Measurements from ENCODE around the gene KCNF1. TPM values are rescaled to one million over a fixed set of nuclear protein-coding genes. Genes with fewer than 3 reads are reported as not detected.

KCNF1 gene
- total RNA-seq, 2 experiments from 2014 or later, result not detected

GRCh38 chr2:10961490-10961875, 49.7 kb downstream of the KCNF1 start:
- Histone ChIP-seq H3K36me3 (ENCODE audit: insufficient read depth, low read length) (no peaks in the 10 kb centered on the region), H4K20me1 (ENCODE audit: insufficient read depth, low read length) (no peaks in the 10 kb centered on the region; the same call in 1 of the 2 replicates), H3K9me2 (ENCODE audit: insufficient read depth, low read length) (no peaks in the 10 kb centered on the region), H3K9me3 (ENCODE audit: low read length) (no peaks in the 10 kb centered on the region), H3K27ac (ENCODE audit: low read depth, low read length, poor library complexity, severe bottlenecking) (no peak overlapping the region), H3K79me2 (ENCODE audit: insufficient read depth, low read depth, low read length) (no peaks in the 10 kb centered on the region), H2AFZ (ENCODE audit: low read length) (no peak overlapping the region), H3K4me3 (ENCODE audit: low read depth, low read length, poor library complexity, severe bottlenecking) (no peak overlapping the region), H3K4me2 (ENCODE audit: low read length) (no peak overlapping the region), H3K4me1 (ENCODE audit: insufficient read depth, low read length, poor library complexity, severe bottlenecking) (no peaks in the 10 kb centered on the region)
- intact Hi-C loops (cut with micrococcal nuclease; ENCODE audit: unreplicated experiment), result no loop called here
- DNase-seq (ENCODE audit: low spot score), result no peak
- TF ChIP-seq EZH2phosphoT487 (IDR thresholded peaks at IDR 0.05; ENCODE audit: borderline replicate concordance, low read depth, low read length), result no peak
- TF ChIP-seq, protein P1, sequence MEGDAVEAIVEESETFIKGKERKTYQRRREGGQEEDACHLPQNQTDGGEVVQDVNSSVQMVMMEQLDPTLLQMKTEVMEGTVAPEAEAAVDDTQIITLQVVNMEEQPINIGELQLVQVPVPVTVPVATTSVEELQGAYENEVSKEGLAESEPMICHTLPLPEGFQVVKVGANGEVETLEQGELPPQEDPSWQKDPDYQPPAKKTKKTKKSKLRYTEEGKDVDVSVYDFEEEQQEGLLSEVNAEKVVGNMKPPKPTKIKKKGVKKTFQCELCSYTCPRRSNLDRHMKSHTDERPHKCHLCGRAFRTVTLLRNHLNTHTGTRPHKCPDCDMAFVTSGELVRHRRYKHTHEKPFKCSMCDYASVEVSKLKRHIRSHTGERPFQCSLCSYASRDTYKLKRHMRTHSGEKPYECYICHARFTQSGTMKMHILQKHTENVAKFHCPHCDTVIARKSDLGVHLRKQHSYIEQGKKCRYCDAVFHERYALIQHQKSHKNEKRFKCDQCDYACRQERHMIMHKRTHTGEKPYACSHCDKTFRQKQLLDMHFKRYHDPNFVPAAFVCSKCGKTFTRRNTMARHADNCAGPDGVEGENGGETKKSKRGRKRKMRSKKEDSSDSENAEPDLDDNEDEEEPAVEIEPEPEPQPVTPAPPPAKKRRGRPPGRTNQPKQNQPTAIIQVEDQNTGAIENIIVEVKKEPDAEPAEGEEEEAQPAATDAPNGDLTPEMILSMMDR (conservative IDR thresholded peaks at IDR 0.05; ENCODE audit: low read length), result no peak
- ChIA-PET CTCF (ENCODE audit: unreplicated experiment) (no interaction called here), POLR2A (no interaction called here)
- BruUV-seq (replicated peaks), result no TSS peak

DNA sequence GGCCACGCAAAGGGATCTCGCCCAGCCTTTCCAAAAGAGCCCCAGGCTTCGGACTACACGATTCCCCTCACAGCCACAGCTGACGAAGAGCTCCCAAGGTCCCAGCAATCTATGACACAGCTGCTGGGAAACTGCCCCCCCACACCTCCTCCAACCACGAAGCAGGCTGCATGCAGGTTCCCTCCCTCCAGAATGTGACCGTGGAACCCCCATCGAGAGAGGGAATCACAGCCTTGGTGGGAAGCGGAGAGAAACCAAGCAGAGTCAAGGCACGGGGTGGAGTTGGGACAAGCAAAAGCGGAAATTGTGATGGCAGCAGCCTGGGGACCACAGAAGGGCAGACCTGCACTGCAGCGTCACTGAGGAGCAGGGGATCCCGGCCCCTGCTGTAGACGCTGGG, 50.3 kb downstream of the KCNF1 start:
- BruUV-seq (replicated peaks), result no TSS peak
- no peak overlapping the region for H3K4me2 ChIP-seq (ENCODE audit: low read length)
- no peak for DNase-seq (ENCODE audit: low spot score)
- intact Hi-C loops (cut with micrococcal nuclease; ENCODE audit: unreplicated experiment), result no loop called here
- no peaks in the 10 kb centered on the region for H3K9me2 ChIP-seq (ENCODE audit: insufficient read depth, low read length)
- H3K36me3 ChIP-seq (ENCODE audit: insufficient read depth, low read length), result no peaks in the 10 kb centered on the region
- no peaks in the 10 kb centered on the region for H3K4me1 ChIP-seq (ENCODE audit: insufficient read depth, low read length, poor library complexity, severe bottlenecking)
- no peak for TF ChIP-seq EZH2phosphoT487 (IDR thresholded peaks at IDR 0.05; ENCODE audit: borderline replicate concordance, low read depth, low read length)
- TF ChIP-seq, protein P1 (conservative IDR thresholded peaks at IDR 0.05; ENCODE audit: low read length), result no peak
- H3K27ac ChIP-seq (ENCODE audit: low read depth, low read length, poor library complexity, severe bottlenecking), result no peak overlapping the region
- H4K20me1 ChIP-seq (ENCODE audit: insufficient read depth, low read length), result no peaks in the 10 kb centered on the region; the same call in 1 of the 2 replicates
- POLR2A ChIA-PET, result no interaction called here
- CTCF ChIA-PET (ENCODE audit: unreplicated experiment), result no interaction called here
- no peaks in the 10 kb centered on the region for H3K79me2 ChIP-seq (ENCODE audit: insufficient read depth, low read depth, low read length)
- H2AFZ ChIP-seq (ENCODE audit: low read length), result no peak overlapping the region
- H3K9me3 ChIP-seq (ENCODE audit: low read length), result no peaks in the 10 kb centered on the region
- no peak overlapping the region for H3K4me3 ChIP-seq (ENCODE audit: low read depth, low read length, poor library complexity, severe bottlenecking)

GRCh38 chr2:10963155-10963554, 51.4 kb downstream of the KCNF1 start:
- intact Hi-C loops (cut with micrococcal nuclease; ENCODE audit: unreplicated experiment), result no loop called here
- no peaks in the 10 kb centered on the region for H3K36me3 ChIP-seq (ENCODE audit: insufficient read depth, low read length)
- CTCF ChIA-PET (ENCODE audit: unreplicated experiment), result no interaction called here
- H3K4me1 ChIP-seq (ENCODE audit: insufficient read depth, low read length, poor library complexity, severe bottlenecking), result no peaks in the 10 kb centered on the region
- no TSS peak for BruUV-seq (replicated peaks)
- H3K9me2 ChIP-seq (ENCODE audit: insufficient read depth, low read length), result no peaks in the 10 kb centered on the region
- H3K4me3 ChIP-seq (ENCODE audit: low read depth, low read length, poor library complexity, severe bottlenecking), result no peak overlapping the region
- H4K20me1 ChIP-seq (ENCODE audit: insufficient read depth, low read length), result no peaks in the 10 kb centered on the region; the same call in 1 of the 2 replicates
- POLR2A ChIA-PET, result no interaction called here
- no peaks in the 10 kb centered on the region for H3K9me3 ChIP-seq (ENCODE audit: low read length)
- TF ChIP-seq, protein P1 (conservative IDR thresholded peaks at IDR 0.05; ENCODE audit: low read length), result no peak
- TF ChIP-seq EZH2phosphoT487 (IDR thresholded peaks at IDR 0.05; ENCODE audit: borderline replicate concordance, low read depth, low read length), result no peak
- no peak overlapping the region for H3K4me2 ChIP-seq (ENCODE audit: low read length)
- H3K79me2 ChIP-seq (ENCODE audit: insufficient read depth, low read depth, low read length), result no peaks in the 10 kb centered on the region
- no peak overlapping the region for H3K27ac ChIP-seq (ENCODE audit: low read depth, low read length, poor library complexity, severe bottlenecking)
- no peak overlapping the region for H2AFZ ChIP-seq (ENCODE audit: low read length)
- DNase-seq (ENCODE audit: low spot score), result no peak

Small RNA genes lying within 50 kb of the gene (small RNA-seq; reads per million reads assigned to genes)
- not detected for gene AC079587.1

Other genes with a start within 250 kb of the KCNF1 start
- gene NOL10, start 222.0 kb upstream of the KCNF1 start, total RNA-seq (2014; rRNA removed; shearing (Covaris generic)), result 23.7 and 26.9 TPM in 2 replicates
- gene NOL10, start 222.0 kb upstream of the KCNF1 start, total RNA-seq (2022), result 24.8 and 31.7 TPM in 2 replicates
- gene ATP6V1C2, start 190.3 kb upstream of the KCNF1 start, total RNA-seq (2014; rRNA removed; shearing (Covaris generic)), result 0.13 TPM in 1 of 2 replicates, not detected in the other
- not detected in 2 replicates for gene ATP6V1C2, start 190.3 kb upstream of the KCNF1 start, total RNA-seq (2022)
- gene PDIA6, start 99.1 kb upstream of the KCNF1 start, total RNA-seq (2014; rRNA removed; shearing (Covaris generic)), result 171 and 192 TPM in 2 replicates
- 132 and 150 TPM in 2 replicates for gene PDIA6, start 99.1 kb upstream of the KCNF1 start, total RNA-seq (2022)
- 5.4 and 6.0 TPM in 2 replicates for gene SLC66A3, start 243.5 kb downstream of the KCNF1 start, total RNA-seq (2014; rRNA removed; shearing (Covaris generic))
- 8.5 and 10.0 TPM in 2 replicates for gene SLC66A3, start 243.5 kb downstream of the KCNF1 start, total RNA-seq (2022)

Data from OCI-LY7 (cell line).